ENCODE data around the gene CSNK1A1. TPM values are rescaled to one million over a fixed set of nuclear protein-coding genes. Genes with fewer than 3 reads are reported as not detected.

Gene CSNK1A1
- polyA plus RNA-seq, 1 of the 3 experiments (the other 2 are of a cell fraction): 70.7 TPM

DNA sequence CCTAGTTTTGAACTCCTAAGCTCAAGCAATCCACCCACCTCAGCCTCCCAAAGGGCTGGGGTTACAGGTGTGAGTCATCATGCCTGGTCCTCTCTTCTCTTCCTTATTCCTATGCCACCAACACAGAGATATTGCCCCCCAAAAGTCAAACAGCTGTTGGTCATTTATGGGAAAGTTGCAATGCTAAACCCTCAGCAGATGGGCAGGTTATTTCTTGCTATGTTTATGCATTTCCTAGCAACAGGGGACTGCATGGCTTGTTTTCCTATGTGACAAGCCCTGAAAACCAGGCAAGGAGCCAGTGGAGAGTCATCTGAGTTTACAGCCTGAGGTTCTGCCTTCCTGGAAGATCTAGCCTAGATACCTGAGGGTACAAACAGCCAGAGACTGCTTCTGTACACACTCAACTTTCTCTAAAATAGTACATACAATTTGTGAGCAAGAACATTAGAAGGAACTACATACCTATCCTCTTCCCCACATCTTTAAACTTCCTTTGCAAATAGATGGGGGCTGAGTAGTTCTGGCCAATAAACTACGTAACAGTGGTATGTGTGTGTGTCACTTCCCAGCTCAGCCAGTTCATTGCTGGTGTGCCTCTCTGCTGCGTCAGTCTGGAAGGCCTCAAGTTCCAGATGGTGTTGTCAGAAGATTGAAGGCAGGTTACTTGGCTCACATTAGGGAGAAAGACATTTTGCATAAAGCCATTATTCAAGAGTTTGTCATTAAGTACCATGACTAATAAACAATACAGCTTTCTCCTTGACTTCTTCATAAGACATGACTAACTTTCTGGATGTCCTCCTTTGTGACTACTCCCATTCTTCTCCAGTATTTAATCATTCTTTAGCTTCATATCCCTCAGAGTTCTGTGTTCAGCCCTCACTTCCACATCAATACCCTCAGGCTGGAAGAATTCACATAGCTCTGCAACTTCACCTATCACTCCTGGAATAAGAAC lies 65.3 kb downstream of the CSNK1A1 start (continued):
- TF ChIP-seq, protein P1, sequence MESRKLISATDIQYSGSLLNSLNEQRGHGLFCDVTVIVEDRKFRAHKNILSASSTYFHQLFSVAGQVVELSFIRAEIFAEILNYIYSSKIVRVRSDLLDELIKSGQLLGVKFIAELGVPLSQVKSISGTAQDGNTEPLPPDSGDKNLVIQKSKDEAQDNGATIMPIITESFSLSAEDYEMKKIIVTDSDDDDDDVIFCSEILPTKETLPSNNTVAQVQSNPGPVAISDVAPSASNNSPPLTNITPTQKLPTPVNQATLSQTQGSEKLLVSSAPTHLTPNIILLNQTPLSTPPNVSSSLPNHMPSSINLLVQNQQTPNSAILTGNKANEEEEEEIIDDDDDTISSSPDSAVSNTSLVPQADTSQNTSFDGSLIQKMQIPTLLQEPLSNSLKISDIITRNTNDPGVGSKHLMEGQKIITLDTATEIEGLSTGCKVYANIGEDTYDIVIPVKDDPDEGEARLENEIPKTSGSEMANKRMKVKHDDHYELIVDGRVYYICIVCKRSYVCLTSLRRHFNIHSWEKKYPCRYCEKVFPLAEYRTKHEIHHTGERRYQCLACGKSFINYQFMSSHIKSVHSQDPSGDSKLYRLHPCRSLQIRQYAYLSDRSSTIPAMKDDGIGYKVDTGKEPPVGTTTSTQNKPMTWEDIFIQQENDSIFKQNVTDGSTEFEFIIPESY (IDR thresholded peaks at IDR 0.05; ENCODE audit: borderline replicate concordance, low read depth): peak; percentile 67; the same call in 1 of the 2 replicates

DNA sequence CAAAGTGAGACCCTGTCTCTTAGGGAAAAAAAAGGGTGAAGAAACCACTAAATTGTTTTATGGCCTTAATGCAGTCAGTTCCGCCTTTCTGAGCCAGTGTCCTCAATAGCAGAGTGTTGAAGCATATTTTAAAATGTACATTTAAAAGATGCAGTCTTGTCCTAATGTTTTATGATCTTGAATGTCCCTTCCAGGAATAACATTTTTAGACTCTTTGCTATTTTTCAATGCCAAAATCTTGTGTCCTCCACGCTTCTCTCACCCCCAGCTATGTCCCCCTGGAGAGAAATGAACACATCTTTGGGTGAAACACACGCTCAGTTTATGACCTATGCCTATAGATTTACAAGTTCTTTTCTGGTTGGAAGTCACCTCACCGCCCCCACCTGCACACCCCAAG lies 69.8 kb downstream of the CSNK1A1 start:
- WGBS (ENCODE audit: low lambda C conversion rate): 74% methylated on average over 4 of the region's 4 CpGs
- no peaks in the 10 kb centered on the region for H3K36me3 ChIP-seq (replicated peaks in 1 of 2; ENCODE audit: control insufficient read depth in 1 of 2, insufficient read depth in 2 of 2, low read length in 1 of 2)
- no peaks in the 10 kb centered on the region for H3K27me3 ChIP-seq (ENCODE audit: insufficient read depth)
- H2AFZ ChIP-seq (ENCODE audit: low read depth): no peak overlapping the region
- H3F3A ChIP-seq (replicated peaks; ENCODE audit: insufficient read depth): peaks cover 19% of the 10 kb centered on the region
- no peaks in the 10 kb centered on the region for H4K20me1 ChIP-seq (ENCODE audit: insufficient read depth)
- no peaks in the 10 kb centered on the region for H3K9me2 ChIP-seq
- no peak for TF ChIP-seq FOSL2 (IDR thresholded peaks at IDR 0.05; ENCODE audit: borderline replicate concordance, low read depth)
- no peak for TF ChIP-seq CHD2 (IDR thresholded peaks at IDR 0.05; ENCODE audit: low read length, partially characterized antibody)
- no peak for TF ChIP-seq MXI1 (IDR thresholded peaks at IDR 0.05; ENCODE audit: low read depth, low read length)
- no peak for TF ChIP-seq RFX5 (IDR thresholded peaks at IDR 0.05; ENCODE audit: low read length)
- TF ChIP-seq SMC3 (IDR thresholded peaks at IDR 0.05; ENCODE audit: low read depth, low read length): no peak
- no peak for TF ChIP-seq POLR2AphosphoS5 (IDR thresholded peaks at IDR 0.05; ENCODE audit: low read depth, low read length)
- TF ChIP-seq, protein P2, sequence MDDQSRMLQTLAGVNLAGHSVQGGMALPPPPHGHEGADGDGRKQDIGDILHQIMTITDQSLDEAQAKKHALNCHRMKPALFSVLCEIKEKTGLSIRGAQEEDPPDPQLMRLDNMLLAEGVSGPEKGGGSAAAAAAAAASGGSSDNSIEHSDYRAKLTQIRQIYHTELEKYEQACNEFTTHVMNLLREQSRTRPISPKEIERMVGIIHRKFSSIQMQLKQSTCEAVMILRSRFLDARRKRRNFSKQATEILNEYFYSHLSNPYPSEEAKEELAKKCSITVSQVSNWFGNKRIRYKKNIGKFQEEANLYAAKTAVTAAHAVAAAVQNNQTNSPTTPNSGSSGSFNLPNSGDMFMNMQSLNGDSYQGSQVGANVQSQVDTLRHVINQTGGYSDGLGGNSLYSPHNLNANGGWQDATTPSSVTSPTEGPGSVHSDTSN (IDR thresholded peaks at IDR 0.05): no peak
- TF ChIP-seq EZH2phosphoT487 (IDR thresholded peaks at IDR 0.05; ENCODE audit: borderline replicate concordance, low read depth): no peak
- no peak for TF ChIP-seq NRF1 (IDR thresholded peaks at IDR 0.05; ENCODE audit: low read depth, low read length)
- TF ChIP-seq EP300 (IDR thresholded peaks at IDR 0.05; ENCODE audit: borderline replicate concordance in 1 of 2, low read depth in 1 of 2, low read length in 1 of 2): no peak
- TF ChIP-seq, protein P1 (IDR thresholded peaks at IDR 0.05; ENCODE audit: borderline replicate concordance, low read depth): no peak
- TF ChIP-seq, protein P3, sequence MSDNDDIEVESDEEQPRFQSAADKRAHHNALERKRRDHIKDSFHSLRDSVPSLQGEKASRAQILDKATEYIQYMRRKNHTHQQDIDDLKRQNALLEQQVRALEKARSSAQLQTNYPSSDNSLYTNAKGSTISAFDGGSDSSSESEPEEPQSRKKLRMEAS (IDR thresholded peaks at IDR 0.05; ENCODE audit: low read depth): no peak
- no peak for TF ChIP-seq RCOR1 (IDR thresholded peaks at IDR 0.05; ENCODE audit: low read length)
- TF ChIP-seq RAD21 (IDR thresholded peaks at IDR 0.05; ENCODE audit: low read length): no peak
- TF ChIP-seq GABPA (IDR thresholded peaks at IDR 0.05; ENCODE audit: low read depth): no peak
- TF ChIP-seq TEAD4 (IDR thresholded peaks at IDR 0.05; ENCODE audit: borderline replicate concordance, insufficient read depth): no peak
- no peak for TF ChIP-seq TAF1 (IDR thresholded peaks at IDR 0.05; ENCODE audit: borderline replicate concordance, low read depth, low read length)
- DNase-seq: no peak
- no peaks in the 10 kb centered on the region for H3K79me2 ChIP-seq (ENCODE audit: insufficient read depth)
- peaks cover 9 to 14% of the 10 kb centered on the region in 2 experiments; a peak in 3 of 4 replicates for H3K4me1 ChIP-seq (ENCODE audit: control insufficient read depth in 1 of 2, insufficient read depth in 2 of 2, low read depth in 1 of 2, low read length in 1 of 2)
- POLR2A ChIA-PET: no interaction called here
- no peak overlapping the region for H3K4me3 ChIP-seq (ENCODE audit: low read depth in 2 of 2, low read length in 1 of 2)
- no peak overlapping the region for H3K4me2 ChIP-seq
- H3K9ac ChIP-seq: no peak overlapping the region
- no peaks in the 10 kb centered on the region for H3K9me3 ChIP-seq
- H3K27ac ChIP-seq (ENCODE audit: low read depth in 2 of 2, low read length in 1 of 2): no peak overlapping the region
- CTCF ChIA-PET: interaction anchor here (0.6 to 2.0 kb wide), 3 partner anchors 39 to 508 kb away, joined by 3 to 7 read pairs (median 4); no protein-coding TSS in a partner anchor

Data from SK-N-SH (cell line).